ENCODE measurements around the gene ADGRG6.

ADGRG6 gene

GRCh38 chr6:142304241-142304640 lies 2.4 kb downstream of the ADGRG6 start:
- H3K4me3 ChIP-seq (ENCODE audit: low read depth, low read length) = no peak overlapping the region
- TF ChIP-seq, protein P1, sequence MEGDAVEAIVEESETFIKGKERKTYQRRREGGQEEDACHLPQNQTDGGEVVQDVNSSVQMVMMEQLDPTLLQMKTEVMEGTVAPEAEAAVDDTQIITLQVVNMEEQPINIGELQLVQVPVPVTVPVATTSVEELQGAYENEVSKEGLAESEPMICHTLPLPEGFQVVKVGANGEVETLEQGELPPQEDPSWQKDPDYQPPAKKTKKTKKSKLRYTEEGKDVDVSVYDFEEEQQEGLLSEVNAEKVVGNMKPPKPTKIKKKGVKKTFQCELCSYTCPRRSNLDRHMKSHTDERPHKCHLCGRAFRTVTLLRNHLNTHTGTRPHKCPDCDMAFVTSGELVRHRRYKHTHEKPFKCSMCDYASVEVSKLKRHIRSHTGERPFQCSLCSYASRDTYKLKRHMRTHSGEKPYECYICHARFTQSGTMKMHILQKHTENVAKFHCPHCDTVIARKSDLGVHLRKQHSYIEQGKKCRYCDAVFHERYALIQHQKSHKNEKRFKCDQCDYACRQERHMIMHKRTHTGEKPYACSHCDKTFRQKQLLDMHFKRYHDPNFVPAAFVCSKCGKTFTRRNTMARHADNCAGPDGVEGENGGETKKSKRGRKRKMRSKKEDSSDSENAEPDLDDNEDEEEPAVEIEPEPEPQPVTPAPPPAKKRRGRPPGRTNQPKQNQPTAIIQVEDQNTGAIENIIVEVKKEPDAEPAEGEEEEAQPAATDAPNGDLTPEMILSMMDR (conservative IDR thresholded peaks at IDR 0.05; ENCODE audit: low read depth, low read length) = no peak
- DNase-seq (ENCODE audit: low read depth) = no peak

- TF ChIP-seq, protein P1 (conservative IDR thresholded peaks at IDR 0.05; ENCODE audit: low read depth, low read length) = no peak
- no peak overlapping the region for H3K4me3 ChIP-seq (ENCODE audit: low read depth, low read length)
- no peak for DNase-seq (ENCODE audit: low read depth)
These were observed 4.9 kb downstream of the ADGRG6 start for GRCh38 chr6:142306736-142307135.

- TF ChIP-seq, protein P1 (conservative IDR thresholded peaks at IDR 0.05; ENCODE audit: low read depth, low read length) = no peak
- H3K4me3 ChIP-seq (ENCODE audit: low read depth, low read length) = no peak overlapping the region
- no peak for DNase-seq (ENCODE audit: low read depth)
These were observed 6.3 kb downstream of the ADGRG6 start for GRCh38 chr6:142307963-142308748.

DNA sequence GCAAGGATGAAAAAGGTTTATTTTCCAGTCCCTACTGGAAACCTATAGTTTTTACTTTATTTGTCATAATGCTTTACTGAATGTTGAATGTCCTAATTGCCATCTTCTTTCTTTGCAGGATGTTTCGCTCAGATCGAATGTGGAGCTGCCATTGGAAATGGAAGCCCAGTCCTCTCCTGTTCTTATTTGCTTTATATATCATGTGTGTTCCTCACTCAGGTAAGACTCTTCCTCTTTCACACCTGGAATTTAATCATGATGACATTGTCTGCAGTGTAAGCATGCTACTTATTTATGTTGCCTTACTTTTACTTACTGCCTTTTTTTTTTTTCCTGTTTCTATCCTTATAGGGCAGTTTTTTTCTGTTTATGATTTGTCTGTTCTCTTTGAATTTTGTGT lies 7.6 kb downstream of the ADGRG6 start:
- TF ChIP-seq, protein P1 (conservative IDR thresholded peaks at IDR 0.05; ENCODE audit: low read depth, low read length) = no peak
- no peak overlapping the region for H3K4me3 ChIP-seq (ENCODE audit: low read depth, low read length)
- no peak for DNase-seq (ENCODE audit: low read depth)

GRCh38 chr6:142313284-142313683 lies 11.5 kb downstream of the ADGRG6 start:
- H3K4me3 ChIP-seq (ENCODE audit: low read depth, low read length) = no peak overlapping the region
- TF ChIP-seq, protein P1 (conservative IDR thresholded peaks at IDR 0.05; ENCODE audit: low read depth, low read length) = no peak
- DNase-seq (ENCODE audit: low read depth) = peak; percentile 74

DNA sequence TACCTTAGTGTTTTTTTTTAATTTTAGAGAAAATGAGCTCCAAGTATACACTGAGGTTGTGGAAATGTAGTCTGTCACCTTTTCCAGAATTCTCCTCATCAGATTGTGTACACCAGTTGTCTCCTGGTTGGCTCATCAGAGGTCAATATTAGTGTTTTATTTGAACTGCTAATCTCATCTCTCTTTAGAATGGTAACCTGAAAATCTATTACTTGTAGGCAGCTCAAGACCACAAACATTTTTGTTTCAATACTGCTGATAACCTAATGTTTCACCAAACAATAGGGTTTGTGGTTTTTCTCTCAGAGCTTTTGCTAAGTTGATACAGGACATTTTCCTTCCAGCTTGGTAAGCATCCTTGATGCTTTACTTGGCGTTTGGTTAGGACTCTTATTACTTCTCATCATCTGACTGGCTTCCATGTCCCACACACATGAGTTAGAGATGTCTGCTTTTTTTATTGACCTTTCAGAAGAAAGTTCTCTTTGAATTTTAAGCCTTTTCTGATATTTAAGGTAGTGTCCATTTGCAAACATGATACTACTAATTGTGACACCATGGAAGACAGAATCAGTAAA lies 15.1 kb downstream of the ADGRG6 start:
- H3K4me3 ChIP-seq (ENCODE audit: low read depth, low read length) = no peak overlapping the region
- TF ChIP-seq, protein P1 (conservative IDR thresholded peaks at IDR 0.05; ENCODE audit: low read depth, low read length) = no peak
- DNase-seq (ENCODE audit: low read depth) = no peak

DNA sequence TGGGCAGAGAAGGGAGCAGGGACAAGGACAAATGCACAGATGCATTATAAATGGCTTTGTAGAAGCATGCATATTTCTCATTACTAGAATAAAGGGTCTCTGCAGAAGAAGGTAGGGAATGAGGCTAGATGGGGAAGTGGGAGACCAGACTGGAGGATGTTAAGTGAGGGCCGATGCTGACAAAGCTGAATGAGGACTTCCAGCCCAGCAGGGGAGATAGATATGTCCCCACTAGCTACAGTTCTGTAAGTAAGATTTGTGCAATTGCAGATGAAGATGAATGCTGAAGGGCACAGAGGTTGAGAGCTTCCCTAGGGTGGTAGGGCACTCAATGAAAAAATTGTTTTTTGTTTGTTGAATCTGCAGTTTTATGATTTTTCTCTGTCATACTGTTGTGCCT lies 16.9 kb downstream of the ADGRG6 start:
- DNase-seq (ENCODE audit: low read depth) = no peak
- TF ChIP-seq, protein P1 (conservative IDR thresholded peaks at IDR 0.05; ENCODE audit: low read depth, low read length) = no peak
- no peak overlapping the region for H3K4me3 ChIP-seq (ENCODE audit: low read depth, low read length)

All from choroid plexus epithelial cell (primary cell).